ENCODE data around the gene TFAM.

DNA sequence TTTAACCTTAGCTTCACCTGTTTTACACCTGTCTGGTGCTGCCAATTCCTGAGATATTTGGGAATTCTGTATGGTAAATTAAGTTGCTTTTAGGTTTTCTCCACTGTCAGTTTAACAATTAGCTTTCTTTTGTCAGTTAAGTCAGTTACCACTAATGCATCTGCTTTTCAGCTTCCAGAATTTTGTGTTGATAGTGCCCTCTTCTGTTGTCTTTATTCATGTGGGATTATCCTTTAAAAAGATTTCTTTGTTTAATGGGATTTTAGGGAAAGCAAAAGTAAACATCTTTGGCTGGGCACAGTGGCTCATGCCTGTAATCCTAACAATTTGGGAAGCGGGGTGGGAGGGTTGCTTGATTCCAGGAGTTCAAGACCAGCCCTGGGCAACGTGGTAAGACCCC is 8.1 kb downstream of the TFAM start:
- TF ChIP-seq, protein P1, sequence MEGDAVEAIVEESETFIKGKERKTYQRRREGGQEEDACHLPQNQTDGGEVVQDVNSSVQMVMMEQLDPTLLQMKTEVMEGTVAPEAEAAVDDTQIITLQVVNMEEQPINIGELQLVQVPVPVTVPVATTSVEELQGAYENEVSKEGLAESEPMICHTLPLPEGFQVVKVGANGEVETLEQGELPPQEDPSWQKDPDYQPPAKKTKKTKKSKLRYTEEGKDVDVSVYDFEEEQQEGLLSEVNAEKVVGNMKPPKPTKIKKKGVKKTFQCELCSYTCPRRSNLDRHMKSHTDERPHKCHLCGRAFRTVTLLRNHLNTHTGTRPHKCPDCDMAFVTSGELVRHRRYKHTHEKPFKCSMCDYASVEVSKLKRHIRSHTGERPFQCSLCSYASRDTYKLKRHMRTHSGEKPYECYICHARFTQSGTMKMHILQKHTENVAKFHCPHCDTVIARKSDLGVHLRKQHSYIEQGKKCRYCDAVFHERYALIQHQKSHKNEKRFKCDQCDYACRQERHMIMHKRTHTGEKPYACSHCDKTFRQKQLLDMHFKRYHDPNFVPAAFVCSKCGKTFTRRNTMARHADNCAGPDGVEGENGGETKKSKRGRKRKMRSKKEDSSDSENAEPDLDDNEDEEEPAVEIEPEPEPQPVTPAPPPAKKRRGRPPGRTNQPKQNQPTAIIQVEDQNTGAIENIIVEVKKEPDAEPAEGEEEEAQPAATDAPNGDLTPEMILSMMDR (conservative IDR thresholded peaks at IDR 0.05 in 1 of 2, IDR thresholded peaks at IDR 0.05 in 1 of 2; ENCODE audit: extremely low read depth in 1 of 2, insufficient read depth in 1 of 2, low read depth in 1 of 2, low read length in 2 of 2), result no peak
- TF ChIP-seq EZH2 (IDR thresholded peaks at IDR 0.05; ENCODE audit: borderline replicate concordance, low read length), result no peak
